Sigmoid colon (tissue), 7 donors: ENCODE measurements around the gene CLRN2. TPM values are rescaled to one million over a fixed set of nuclear protein-coding genes. Genes with fewer than 3 reads are reported as not detected.

Experiments
- DNase-seq: peaks from one replicate; pipeline ENCODE4 v3.0.0-alpha.2; 2019
- H3K27ac ChIP-seq, 4 donors: fragments of 200-600 bp; sonication (generic); one replicate each; pipeline ENCODE4 v1.5.1; 2016 to 2019; ENCODE audit warnings: mild to moderate bottlenecking in 1 of 4
- H3K27me3 ChIP-seq, 3 donors: fragments of 200-600 bp; sonication (generic); one replicate each; pipeline ENCODE4 v1.5.1; 2019; ENCODE audit warnings: mild to moderate bottlenecking in 1 of 3
- H3K36me3 ChIP-seq, 4 donors: fragments of 200-600 bp; sonication (generic); one replicate each; pipeline ENCODE4 v1.5.1; 2016 to 2019
- H3K4me1 ChIP-seq, 4 donors: fragments of 200-600 bp; sonication (generic); one replicate each; pipeline ENCODE4 v1.5.1; 2017 to 2019
- H3K4me3 ChIP-seq, 4 donors: fragments of 200-600 bp; sonication (generic); one replicate each; pipeline ENCODE4 v1.5.1; 2017 to 2019; ENCODE audit warnings: mild to moderate bottlenecking in 2 of 4, moderate library complexity in 1 of 4
- H3K9me3 ChIP-seq, 4 donors: fragments of 200-600 bp in 3 of 4; sonication (generic) in 3 of 4; one replicate each; pipeline versions ENCODE4 v1.5.1 to v1.6.1; 2013 to 2019
- EP300 ChIP-seq, 4 donors: sonication (generic); formaldehyde crosslinking; IDR thresholded peaks; one replicate each; pipeline ENCODE4 v1.6.1; 2017; ENCODE audit warnings: antibody characterized with exemption in 4 of 4
- POLR2A ChIP-seq, 2 donors: fragments of 450-650 bp; IDR thresholded peaks; one replicate each; pipeline ENCODE4 v1.6.1; 2016; ENCODE audit warnings: antibody characterized with exemption in 2 of 2, mild to moderate bottlenecking in 2 of 2, moderate library complexity in 2 of 2
- POLR2AphosphoS5 ChIP-seq, 4 donors: sonication (generic); formaldehyde crosslinking; IDR thresholded peaks; one replicate each; pipeline ENCODE4 v1.6.1; 2017; ENCODE audit warnings: antibody characterized with exemption in 4 of 4
- WGBS, 2 donors: extraction: QIAGEN DNeasy Blood & Tissue Kit; methylation state at CpG; one replicate each; pipeline ENCODE4 v1.1.7; 2013; 5-methylcytosine and 5-hydroxymethylcytosine counted together
- intact Hi-C: fragments of 100-400 bp; cut with DNase I; formaldehyde crosslinking; loops from one replicate; pipeline ENCODE4 v1.15.1; 2023
- polyA plus RNA-seq, 3 donors: library from polyadenylated mRNA; stranded (reverse); fragments of 200-250 nt; gene quantifications; one replicate each; pipeline ENCODE4 v1.2.3, GENCODE V29; 2013
- total RNA-seq, 4 donors: library from RNA; depleted of rRNA; stranded (reverse); fragments of >200 nt; gene quantifications; one replicate each; pipeline ENCODE4 v1.1.0, GENCODE V29; 2016
- TF ChIP-seq, protein P1 (sequence below), 4 experiments: fragments of 450-650 bp in 3 of 4; fragments of 200-600 bp in 1 of 4; IDR thresholded peaks; one replicate each; pipeline ENCODE4 v1.5.1; 2016 to 2019; ENCODE audit warnings: antibody characterized with exemption in 4 of 4, mild to moderate bottlenecking in 3 of 4, moderate library complexity in 2 of 4
- donor health status: healthy with polysubstance abuse.
- donor health status: Bipolar disorder and iron deficiency.
- donor health status: healthy.

CLRN2 gene
- total and polyA plus RNA-seq, 7 donors: not detected

DNA sequence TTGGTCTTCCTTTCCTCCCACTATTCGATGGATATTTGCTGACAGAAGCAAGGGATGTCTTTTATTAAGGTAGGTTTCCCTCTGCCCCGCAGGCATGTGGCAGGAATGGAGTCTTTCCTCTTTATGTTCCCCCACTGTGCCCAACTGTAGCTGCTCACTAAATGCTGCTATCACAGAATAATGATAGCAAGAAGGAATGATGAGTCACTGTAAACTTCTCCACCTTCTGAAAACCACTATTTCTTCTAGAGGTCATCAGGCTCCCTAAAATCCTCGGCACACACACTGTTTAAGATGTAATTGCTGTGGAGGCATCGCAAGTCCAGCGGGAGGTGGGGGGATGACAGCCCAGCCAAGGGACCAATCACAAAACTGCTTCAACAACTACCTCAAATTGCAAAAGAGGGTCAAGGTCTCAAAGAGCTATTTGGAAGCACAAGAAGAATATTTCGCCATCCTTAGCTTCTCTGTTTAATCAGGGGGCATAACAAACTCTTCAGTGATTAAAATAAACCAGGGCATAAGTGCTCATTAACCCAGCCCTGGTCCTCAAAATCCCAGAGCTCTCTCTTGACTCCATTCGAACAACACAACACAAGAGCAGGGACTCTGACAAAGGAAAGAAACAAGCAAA, 17.0 kb upstream of the CLRN2 start:
- TF ChIP-seq EP300 (IDR thresholded peaks at IDR 0.05) (no peak), POLR2A (IDR thresholded peaks at IDR 0.05) (no peak), POLR2AphosphoS5 (IDR thresholded peaks at IDR 0.05) (no peak)
- TF ChIP-seq, protein P1, sequence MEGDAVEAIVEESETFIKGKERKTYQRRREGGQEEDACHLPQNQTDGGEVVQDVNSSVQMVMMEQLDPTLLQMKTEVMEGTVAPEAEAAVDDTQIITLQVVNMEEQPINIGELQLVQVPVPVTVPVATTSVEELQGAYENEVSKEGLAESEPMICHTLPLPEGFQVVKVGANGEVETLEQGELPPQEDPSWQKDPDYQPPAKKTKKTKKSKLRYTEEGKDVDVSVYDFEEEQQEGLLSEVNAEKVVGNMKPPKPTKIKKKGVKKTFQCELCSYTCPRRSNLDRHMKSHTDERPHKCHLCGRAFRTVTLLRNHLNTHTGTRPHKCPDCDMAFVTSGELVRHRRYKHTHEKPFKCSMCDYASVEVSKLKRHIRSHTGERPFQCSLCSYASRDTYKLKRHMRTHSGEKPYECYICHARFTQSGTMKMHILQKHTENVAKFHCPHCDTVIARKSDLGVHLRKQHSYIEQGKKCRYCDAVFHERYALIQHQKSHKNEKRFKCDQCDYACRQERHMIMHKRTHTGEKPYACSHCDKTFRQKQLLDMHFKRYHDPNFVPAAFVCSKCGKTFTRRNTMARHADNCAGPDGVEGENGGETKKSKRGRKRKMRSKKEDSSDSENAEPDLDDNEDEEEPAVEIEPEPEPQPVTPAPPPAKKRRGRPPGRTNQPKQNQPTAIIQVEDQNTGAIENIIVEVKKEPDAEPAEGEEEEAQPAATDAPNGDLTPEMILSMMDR (IDR thresholded peaks at IDR 0.05): no peak
- no peak for DNase-seq
- H3K36me3 ChIP-seq: peaks cover 0 to 59% (median 20%) of the 10 kb centered on the region in 4 donors
- 85 to 91% methylated on average over 7 of the region's 7 CpGs for WGBS, 2 donors
- intact Hi-C loops: no loop called here
- no peaks in the 10 kb centered on the region for H3K9me3 ChIP-seq
- peaks cover 0 to 7% (median 3%) of the 10 kb centered on the region in 4 donors for H3K4me1 ChIP-seq
- no peak overlapping the region for H3K4me3 ChIP-seq
- no peaks in the 10 kb centered on the region for H3K27me3 ChIP-seq
- H3K27ac ChIP-seq: no peak overlapping the region

DNA sequence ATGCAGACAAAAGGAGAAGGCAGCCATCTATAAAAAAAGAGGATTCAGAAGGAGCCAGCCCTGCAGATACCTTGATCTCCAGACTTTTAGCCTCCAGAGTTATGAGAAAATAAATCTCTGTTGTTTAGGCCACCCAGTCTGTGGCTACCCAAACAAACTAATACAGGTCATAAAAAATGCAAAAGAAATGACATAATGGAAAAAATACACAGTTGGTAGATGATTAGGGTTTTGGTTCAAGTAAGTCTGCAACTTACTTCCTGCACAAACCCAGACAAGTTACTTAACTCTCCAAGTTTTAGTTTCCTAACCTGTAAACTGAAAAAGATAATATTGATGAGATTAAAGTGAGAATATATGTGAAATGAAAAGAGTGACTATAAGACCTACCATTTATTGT, 14.4 kb upstream of the CLRN2 start:
- Histone ChIP-seq H3K4me3 (no peak overlapping the region), H3K27me3 (no peaks in the 10 kb centered on the region), H3K4me1 (no peaks in the 10 kb centered on the region), H3K9me3 (no peaks in the 10 kb centered on the region), H3K36me3 (peaks cover 0 to 63% (median 15%) of the 10 kb centered on the region in 4 donors), H3K27ac (no peak overlapping the region)
- DNase-seq: no peak
- intact Hi-C loops: no loop called here
- no peak for TF ChIP-seq POLR2A (IDR thresholded peaks at IDR 0.05)
- TF ChIP-seq POLR2AphosphoS5 (IDR thresholded peaks at IDR 0.05): no peak
- no peak for TF ChIP-seq EP300 (IDR thresholded peaks at IDR 0.05)
- TF ChIP-seq, protein P1 (IDR thresholded peaks at IDR 0.05): no peak

DNA sequence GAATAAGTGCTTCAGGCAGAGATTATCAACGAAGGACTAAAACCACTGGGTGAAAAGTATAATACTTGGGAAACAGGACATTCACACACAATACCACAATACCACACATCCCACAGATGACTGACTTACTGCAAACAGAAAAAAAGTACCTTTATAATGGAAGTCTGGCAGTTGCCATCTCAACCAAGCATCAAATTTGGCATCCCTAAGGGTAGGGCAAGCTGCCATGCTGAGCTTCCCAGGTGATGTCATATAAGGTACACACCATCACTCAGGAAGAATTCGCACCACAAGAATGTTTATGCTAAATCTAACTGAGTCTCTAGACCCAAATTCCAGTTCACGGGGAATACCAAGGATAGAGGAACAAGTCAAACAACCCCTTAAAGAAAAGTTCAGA, 12.2 kb upstream of the CLRN2 start:
- no peak overlapping the region for H3K27ac ChIP-seq
- no peaks in the 10 kb centered on the region for H3K9me3 ChIP-seq
- no peak for DNase-seq
- intact Hi-C loops: no loop called here
- TF ChIP-seq POLR2A (IDR thresholded peaks at IDR 0.05) (no peak), POLR2AphosphoS5 (IDR thresholded peaks at IDR 0.05) (no peak)
- TF ChIP-seq, protein P1 (IDR thresholded peaks at IDR 0.05): no peak
- no peaks in the 10 kb centered on the region for H3K27me3 ChIP-seq
- peaks cover 0 to 74% (median 15%) of the 10 kb centered on the region in 4 donors for H3K36me3 ChIP-seq
- WGBS, 2 donors: 90 to 94% methylated on average over 3 of the region's 3 CpGs
- no peaks in the 10 kb centered on the region for H3K4me1 ChIP-seq
- H3K4me3 ChIP-seq: no peak overlapping the region

DNA sequence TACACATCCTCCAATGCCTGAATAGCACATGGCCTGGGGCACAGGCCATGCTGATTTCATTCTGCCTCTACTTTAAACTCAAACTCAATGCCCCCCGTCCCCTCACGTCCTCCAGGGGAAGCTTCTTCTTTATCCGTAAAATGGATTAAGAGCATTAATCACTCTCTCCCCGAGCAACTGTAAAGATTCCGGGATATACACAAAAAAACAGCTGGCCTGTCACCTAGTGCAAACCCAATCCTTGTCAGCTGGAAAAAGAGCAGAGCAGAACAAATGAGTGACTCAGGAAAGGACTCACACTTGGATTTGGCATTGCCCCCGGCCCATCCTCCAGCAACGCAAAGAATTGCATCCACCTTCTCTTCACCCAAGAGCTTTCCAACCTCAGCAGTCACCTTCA, 10.9 kb upstream of the CLRN2 start:
- H3K4me1 ChIP-seq: no peaks in the 10 kb centered on the region
- 85 to 93% methylated on average over 7 of the region's 7 CpGs for WGBS, 2 donors
- TF ChIP-seq, protein P1 (IDR thresholded peaks at IDR 0.05): no peak
- TF ChIP-seq EP300 (IDR thresholded peaks at IDR 0.05) (no peak), POLR2AphosphoS5 (IDR thresholded peaks at IDR 0.05) (no peak), POLR2A (IDR thresholded peaks at IDR 0.05) (no peak)
- H3K27ac ChIP-seq: no peak overlapping the region
- no peak for DNase-seq
- H3K9me3 ChIP-seq: no peaks in the 10 kb centered on the region
- intact Hi-C loops: no loop called here
- H3K27me3 ChIP-seq: no peaks in the 10 kb centered on the region
- H3K36me3 ChIP-seq: peaks cover 0 to 67% (median 14%) of the 10 kb centered on the region in 4 donors
- H3K4me3 ChIP-seq: no peak overlapping the region

DNA sequence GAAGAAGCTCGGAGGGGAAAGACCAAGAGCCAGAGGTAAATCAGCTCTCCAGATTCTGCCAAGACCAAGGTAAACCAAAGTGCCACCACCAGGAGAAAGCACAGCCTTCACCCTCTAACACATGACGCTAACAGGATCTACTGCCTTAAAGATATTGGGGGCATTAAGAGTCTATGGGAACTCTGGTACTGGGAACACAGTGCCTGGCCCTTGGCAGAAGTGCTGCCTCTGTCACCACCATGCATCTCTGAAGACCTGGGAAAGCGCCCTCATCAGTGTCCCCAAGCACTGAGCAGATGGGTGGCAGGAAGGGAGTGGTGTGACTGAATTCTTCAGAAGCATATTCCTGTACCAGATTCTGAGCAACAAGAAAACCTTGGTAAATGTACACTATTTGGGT, 4.4 kb upstream of the CLRN2 start:
- peaks cover 0 to 23% (median 15%) of the 10 kb centered on the region in 4 donors for H3K4me1 ChIP-seq
- intact Hi-C loops: no loop called here
- H3K4me3 ChIP-seq: peak overlapping the region in 3 of 4 donors; percentile 82 to 92 (median 83)
- 93 to 94% methylated on average over 3 of the region's 3 CpGs for WGBS, 2 donors
- TF ChIP-seq, protein P1 (IDR thresholded peaks at IDR 0.05): no peak
- TF ChIP-seq POLR2A (IDR thresholded peaks at IDR 0.05): no peak
- no peak for TF ChIP-seq EP300 (IDR thresholded peaks at IDR 0.05)
- TF ChIP-seq POLR2AphosphoS5 (IDR thresholded peaks at IDR 0.05): no peak
- peak overlapping the region in 2 of 4 donors; percentile 81 to 84 for H3K27ac ChIP-seq
- no peaks in the 10 kb centered on the region for H3K27me3 ChIP-seq
- no peaks in the 10 kb centered on the region for H3K9me3 ChIP-seq
- H3K36me3 ChIP-seq: peaks cover 0 to 16% (median 1%) of the 10 kb centered on the region in 4 donors
- no peak for DNase-seq
